Hepatocyte (in vitro differentiated cells): ENCODE data around the gene TNFRSF1B. TPM values are rescaled to one million over a fixed set of nuclear protein-coding genes. Genes with fewer than 3 reads are reported as not detected.

ENCODE experiments used
- DNase-seq: peaks from one replicate; pipeline ENCODE4 v3.0.0-alpha.2; 2016; ENCODE audit warnings: low spot score
- H2AFZ ChIP-seq: fragments of 200-600 bp; sonication (generic); 2 replicates; pipeline ENCODE4 v1.6.0; 2016; ENCODE audit warnings: antibody characterized with exemption, mild to moderate bottlenecking
- H3K27ac ChIP-seq: fragments of 200-600 bp; sonication (generic); 2 replicates; pipeline ENCODE4 v1.5.1; 2016; ENCODE audit warnings: mild to moderate bottlenecking
- H3K27me3 ChIP-seq: fragments of 200-600 bp; sonication (generic); 2 replicates; pipeline ENCODE4 v1.6.1; 2016
- H3K36me3 ChIP-seq: fragments of 200-600 bp; sonication (generic); replicated peaks from 2 replicates; pipeline ENCODE4 v1.5.1; 2016; ENCODE audit warnings: low read depth; ENCODE audit not compliant: insufficient read depth
- H3K4me1 ChIP-seq: fragments of 200-600 bp; sonication (generic); 2 replicates; pipeline ENCODE4 v1.5.1; 2016; ENCODE audit warnings: mild to moderate bottlenecking, moderate library complexity; ENCODE audit not compliant: insufficient read depth
- H3K4me2 ChIP-seq: fragments of 200-600 bp; sonication (generic); 2 replicates; pipeline ENCODE4 v1.6.0; 2016
- H3K4me3 ChIP-seq: fragments of 200-600 bp; sonication (generic); 2 replicates; pipeline ENCODE4 v1.5.1; 2016; ENCODE audit warnings: mild to moderate bottlenecking
- H3K79me2 ChIP-seq: fragments of 200-600 bp; sonication (generic); 2 replicates; pipeline ENCODE4 v1.6.0; 2017; ENCODE audit warnings: mild to moderate bottlenecking
- H3K9me2 ChIP-seq: fragments of 200-600 bp; sonication (generic); replicated peaks from 2 replicates; pipeline ENCODE4 v1.6.0; 2017; ENCODE audit warnings: mild to moderate bottlenecking; ENCODE audit not compliant: insufficient read depth
- H3K9me3 ChIP-seq: fragments of 200-600 bp; sonication (generic); 2 replicates; pipeline ENCODE4 v1.5.1; 2016; ENCODE audit warnings: low read depth, mild to moderate bottlenecking
- H4K20me1 ChIP-seq: fragments of 200-600 bp; sonication (generic); 2 replicates; pipeline ENCODE4 v1.6.0; 2016; ENCODE audit warnings: mild to moderate bottlenecking; ENCODE audit not compliant: insufficient read depth, poor library complexity, severe bottlenecking
- EZH2 ChIP-seq: fragments of 200-600 bp; sonication (generic); IDR thresholded peaks from 2 replicates; pipeline ENCODE4 v1.6.1; 2016; ENCODE audit warnings: antibody characterized with exemption, mild to moderate bottlenecking, borderline replicate concordance
- EZH2phosphoT487 ChIP-seq: fragments of 200-600 bp; sonication (generic); IDR thresholded peaks from one replicate; pipeline ENCODE4 v1.6.1; 2018; ENCODE audit warnings: antibody characterized with exemption, mild to moderate bottlenecking, low read depth, moderate library complexity; ENCODE audit not compliant: unreplicated experiment, severe bottlenecking
- WGBS: methylation state at CpG from one replicate; pipeline ENCODE4 v1.1.6; 2016; ENCODE audit warnings: low lambda C conversion rate; ENCODE audit errors: missing lambda C conversion rate; 5-methylcytosine and 5-hydroxymethylcytosine counted together
- polyA plus RNA-seq: library from polyadenylated mRNA; unstranded; fragments of >200 nt; fragmentation: Nextera tagmentation; extraction: Ambion mirVana; gene quantifications from 2 replicates; pipeline ENCODE4 v1.2.1, GENCODE V29; 2016
- total RNA-seq: library from RNA; depleted of rRNA; stranded (reverse); fragments of >200 nt; gene quantifications from 2 replicates; pipeline ENCODE4 v1.2.3, GENCODE V29; 2014
- TF ChIP-seq, protein P1 (sequence below): fragments of 200-600 bp; sonication (generic); IDR thresholded peaks from 2 replicates; pipeline ENCODE4 v1.5.1; 2016; ENCODE audit warnings: antibody characterized with exemption, mild to moderate bottlenecking; ENCODE audit not compliant: poor library complexity

Gene TNFRSF1B
- total and polyA plus RNA-seq, 2 experiments from 2014 or later = 4.3 to 13.4 TPM

DNA sequence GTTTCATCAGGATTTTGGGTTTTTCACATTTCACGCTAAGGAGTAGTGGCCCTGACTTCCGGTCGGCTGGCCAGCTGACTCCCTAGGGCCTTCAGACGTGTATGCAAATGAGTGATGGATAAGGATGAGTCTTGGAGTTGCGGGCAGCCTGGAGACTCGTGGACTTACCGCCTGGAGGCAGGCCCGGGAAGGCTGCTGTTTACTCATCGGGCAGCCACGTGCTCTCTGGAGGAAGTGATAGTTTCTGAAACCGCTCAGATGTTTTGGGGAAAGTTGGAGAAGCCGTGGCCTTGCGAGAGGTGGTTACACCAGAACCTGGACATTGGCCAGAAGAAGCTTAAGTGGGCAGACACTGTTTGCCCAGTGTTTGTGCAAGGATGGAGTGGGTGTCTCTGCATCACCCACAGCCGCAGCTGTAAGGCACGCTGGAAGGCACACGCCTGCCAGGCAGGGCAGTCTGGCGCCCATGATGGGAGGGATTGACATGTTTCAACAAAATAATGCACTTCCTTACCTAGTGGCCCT is 23.1 kb upstream of the TNFRSF1B start:
- no peaks in the 10 kb centered on the region for H3K27me3 ChIP-seq
- 45% methylated on average over 17 of the region's 17 CpGs for WGBS
- peak overlapping the region; percentile 88 for H3K27ac ChIP-seq
- no peaks in the 10 kb centered on the region for H3K36me3 ChIP-seq
- H2AFZ ChIP-seq = peak overlapping the region; percentile 9
- H3K9me3 ChIP-seq = no peaks in the 10 kb centered on the region
- no peaks in the 10 kb centered on the region for H3K79me2 ChIP-seq
- DNase-seq = peak; percentile 86
- H3K4me2 ChIP-seq = peak overlapping the region; percentile 14
- TF ChIP-seq EZH2 = no peak
- no peak for TF ChIP-seq EZH2phosphoT487
- TF ChIP-seq, protein P1, sequence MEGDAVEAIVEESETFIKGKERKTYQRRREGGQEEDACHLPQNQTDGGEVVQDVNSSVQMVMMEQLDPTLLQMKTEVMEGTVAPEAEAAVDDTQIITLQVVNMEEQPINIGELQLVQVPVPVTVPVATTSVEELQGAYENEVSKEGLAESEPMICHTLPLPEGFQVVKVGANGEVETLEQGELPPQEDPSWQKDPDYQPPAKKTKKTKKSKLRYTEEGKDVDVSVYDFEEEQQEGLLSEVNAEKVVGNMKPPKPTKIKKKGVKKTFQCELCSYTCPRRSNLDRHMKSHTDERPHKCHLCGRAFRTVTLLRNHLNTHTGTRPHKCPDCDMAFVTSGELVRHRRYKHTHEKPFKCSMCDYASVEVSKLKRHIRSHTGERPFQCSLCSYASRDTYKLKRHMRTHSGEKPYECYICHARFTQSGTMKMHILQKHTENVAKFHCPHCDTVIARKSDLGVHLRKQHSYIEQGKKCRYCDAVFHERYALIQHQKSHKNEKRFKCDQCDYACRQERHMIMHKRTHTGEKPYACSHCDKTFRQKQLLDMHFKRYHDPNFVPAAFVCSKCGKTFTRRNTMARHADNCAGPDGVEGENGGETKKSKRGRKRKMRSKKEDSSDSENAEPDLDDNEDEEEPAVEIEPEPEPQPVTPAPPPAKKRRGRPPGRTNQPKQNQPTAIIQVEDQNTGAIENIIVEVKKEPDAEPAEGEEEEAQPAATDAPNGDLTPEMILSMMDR = no peak
- no peaks in the 10 kb centered on the region for H4K20me1 ChIP-seq
- peaks cover 25% of the 10 kb centered on the region for H3K4me1 ChIP-seq
- no peaks in the 10 kb centered on the region for H3K9me2 ChIP-seq
- H3K4me3 ChIP-seq = no peak overlapping the region

DNA sequence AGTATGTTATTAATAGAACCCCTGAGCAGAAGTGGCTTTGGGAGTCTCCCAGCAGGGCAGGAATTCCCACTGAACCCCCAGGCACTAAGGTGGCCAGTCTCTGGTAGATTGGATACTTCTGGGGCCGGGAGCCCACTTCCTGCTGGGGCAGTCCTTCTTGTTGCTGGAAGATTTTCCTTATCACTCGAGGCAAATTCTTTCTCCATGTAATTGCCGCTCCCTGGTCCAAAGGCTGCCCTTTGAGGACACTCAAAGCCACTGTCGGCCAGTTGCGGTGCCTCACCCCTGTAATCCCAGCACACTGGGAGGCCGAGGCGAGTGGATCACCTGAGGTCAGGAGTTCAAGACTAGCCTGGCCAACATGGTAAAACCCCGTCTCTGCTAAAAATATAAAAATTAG is 22.6 kb upstream of the TNFRSF1B start:
- peak overlapping the region; percentile 14 for H3K4me2 ChIP-seq
- WGBS = 34% methylated on average over 8 of the region's 8 CpGs

DNA sequence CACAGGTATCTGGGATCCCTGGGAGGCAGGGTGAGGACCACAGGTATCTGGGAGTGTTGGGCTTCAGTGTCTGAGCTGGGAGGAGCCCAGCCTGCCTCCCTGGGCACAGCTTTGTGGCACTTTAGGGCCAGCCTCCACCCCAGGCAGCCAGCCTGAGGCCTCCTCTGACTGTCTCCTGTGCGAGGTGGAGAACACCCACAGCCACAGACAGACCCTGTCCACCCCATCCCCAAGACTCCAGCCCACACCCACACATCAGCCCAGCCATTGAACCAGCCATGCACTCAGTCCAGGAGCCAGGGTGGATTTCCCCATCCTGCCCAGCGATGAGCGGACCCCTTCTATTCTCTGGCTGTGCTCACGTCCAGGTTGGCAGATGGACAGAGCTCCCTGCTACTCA is 21.8 kb upstream of the TNFRSF1B start:
- H3K36me3 ChIP-seq = no peaks in the 10 kb centered on the region
- H3K4me2 ChIP-seq = no peak overlapping the region
- H2AFZ ChIP-seq = no peak overlapping the region
- 91% methylated on average over 4 of the region's 4 CpGs for whole genome bisulfite sequencing
- DNase-seq = no peak
- H3K4me1 ChIP-seq = peaks cover 31% of the 10 kb centered on the region
- no peaks in the 10 kb centered on the region for H3K9me2 ChIP-seq
- peak overlapping the region; percentile 88 for H3K27ac ChIP-seq
- no peaks in the 10 kb centered on the region for H3K27me3 ChIP-seq
- TF ChIP-seq EZH2phosphoT487 (no peak), EZH2 (no peak)
- TF ChIP-seq, protein P1 = no peak
- no peaks in the 10 kb centered on the region for H4K20me1 ChIP-seq
- H3K79me2 ChIP-seq = no peaks in the 10 kb centered on the region
- H3K4me3 ChIP-seq = no peak overlapping the region
- no peaks in the 10 kb centered on the region for H3K9me3 ChIP-seq

More for the DNA sequence above, 22.6 kb upstream of the TNFRSF1B start:
- Histone ChIP-seq H3K4me3 (no peak overlapping the region), H3K4me1 (peaks cover 31% of the 10 kb centered on the region), H4K20me1 (no peaks in the 10 kb centered on the region), H3K79me2 (no peaks in the 10 kb centered on the region), H3K9me3 (no peaks in the 10 kb centered on the region), H3K36me3 (no peaks in the 10 kb centered on the region), H3K9me2 (no peaks in the 10 kb centered on the region), H2AFZ (peak overlapping the region; percentile 9), H3K27me3 (no peaks in the 10 kb centered on the region), H3K27ac (peak overlapping the region; percentile 88)
- DNase-seq = peak; percentile 67
- no peak for TF ChIP-seq EZH2phosphoT487
- TF ChIP-seq, protein P1 = no peak
- no peak for TF ChIP-seq EZH2
